GM21381 (cell line): ENCODE measurements around the gene BRI3.

Experiments
- ATAC-seq: cut with Tn5 transposase; IDR thresholded peaks from one replicate; pipeline ENCODE4 v1.9.1; 2021; ENCODE audit warnings: mild to moderate bottlenecking, moderate library complexity; ENCODE audit not compliant: unreplicated experiment

Gene BRI3

GRCh38 chr7:98285157-98286092 lies 3.9 kb downstream of the BRI3 start:
- ATAC-seq = no peak

GRCh38 chr7:98286093-98286539 lies 4.6 kb downstream of the BRI3 start:
- no peak for ATAC-seq

- ATAC-seq = no peak
These were observed 5.4 kb downstream of the BRI3 start for GRCh38 chr7:98286701-98287485.

DNA sequence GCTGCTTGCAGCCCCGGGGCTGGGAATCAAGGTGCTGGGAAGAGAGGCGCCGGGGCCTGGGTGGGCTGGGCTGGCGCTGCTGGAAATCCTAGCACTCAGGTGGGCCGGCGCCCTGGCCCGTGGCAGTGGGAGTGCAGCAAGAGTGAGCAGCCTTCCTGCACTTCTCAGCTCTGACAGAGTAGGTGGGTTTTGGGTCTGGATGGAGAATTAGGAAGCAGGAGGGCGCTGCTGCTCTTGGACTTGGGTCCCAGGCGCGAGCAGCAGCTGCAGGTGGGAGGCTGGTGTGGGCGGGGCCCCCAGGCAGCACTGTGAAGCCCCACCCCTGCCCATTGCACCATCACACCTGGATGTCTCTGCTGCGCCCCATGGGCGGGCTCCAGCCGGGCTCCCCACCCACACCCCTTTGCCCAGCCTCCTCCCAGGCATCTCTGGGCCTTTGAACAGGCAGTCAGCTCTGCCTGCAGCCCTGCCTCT lies 6.0 kb downstream of the BRI3 start:
- ATAC-seq = no peak

DNA sequence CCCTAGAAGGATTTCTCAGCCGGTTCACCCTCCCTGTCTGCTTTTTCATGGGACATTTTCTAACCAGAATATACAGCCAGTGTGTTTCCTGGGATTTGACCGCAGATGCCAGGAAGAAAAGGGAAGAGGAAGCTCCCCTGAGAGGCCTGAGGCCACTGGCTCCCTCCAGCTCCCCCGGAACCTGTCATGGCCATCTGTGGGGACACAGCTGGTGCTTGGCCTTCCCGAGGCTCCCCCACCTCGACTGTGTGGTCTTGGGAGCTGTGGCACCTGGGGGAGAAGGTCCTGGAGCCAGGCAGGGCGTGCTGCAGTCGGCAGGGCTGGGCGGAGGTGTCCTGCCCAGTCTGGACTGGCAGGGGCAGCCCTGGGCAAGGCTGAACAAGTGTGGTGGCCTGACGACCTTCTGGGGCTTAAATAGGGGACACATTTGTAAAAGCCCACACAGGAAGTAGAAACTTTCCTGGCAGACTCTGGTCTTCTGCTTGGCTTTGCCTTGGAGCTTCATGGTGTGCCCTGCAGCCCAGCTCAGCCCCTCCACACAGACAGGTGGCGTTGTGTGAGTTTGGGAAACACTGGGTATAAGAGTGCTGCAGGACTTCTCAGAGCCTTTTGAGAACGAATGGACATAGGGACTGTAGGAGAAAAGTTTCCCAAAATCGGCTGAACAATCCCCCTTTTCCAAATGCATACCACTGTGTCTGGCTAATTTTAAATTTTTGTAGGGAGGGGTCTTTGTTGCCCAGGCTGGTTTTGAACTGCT lies 6.8 kb downstream of the BRI3 start:
- ATAC-seq = no peak

- ATAC-seq = no peak
These were observed 7.9 kb downstream of the BRI3 start for GRCh38 chr7:98289333-98289875.

DNA sequence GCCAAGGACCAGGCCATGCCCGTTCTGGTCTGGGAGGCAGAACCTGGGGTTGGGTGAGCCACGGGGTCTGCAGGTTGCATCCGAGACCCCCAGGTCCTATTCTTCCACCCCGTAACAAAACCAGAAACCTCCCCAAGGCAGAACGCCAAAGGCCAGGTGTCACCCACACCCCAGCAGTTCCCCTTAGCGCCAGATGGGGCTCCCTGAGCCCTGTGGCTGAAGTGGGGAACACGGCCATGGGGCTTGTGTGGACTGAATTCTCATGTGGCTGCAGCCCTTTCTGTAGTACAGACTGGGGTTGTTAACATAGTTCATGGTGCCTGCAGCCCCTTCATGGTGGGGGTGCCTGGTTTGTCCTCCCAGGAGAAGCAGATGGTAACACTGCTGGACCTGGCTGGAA lies 10.2 kb downstream of the BRI3 start:
- no peak for ATAC-seq

- ATAC-seq = no peak
These were observed 11.8 kb downstream of the BRI3 start for GRCh38 chr7:98293265-98293664.

GRCh38 chr7:98293746-98294145 lies 12.3 kb downstream of the BRI3 start:
- ATAC-seq = no peak

DNA sequence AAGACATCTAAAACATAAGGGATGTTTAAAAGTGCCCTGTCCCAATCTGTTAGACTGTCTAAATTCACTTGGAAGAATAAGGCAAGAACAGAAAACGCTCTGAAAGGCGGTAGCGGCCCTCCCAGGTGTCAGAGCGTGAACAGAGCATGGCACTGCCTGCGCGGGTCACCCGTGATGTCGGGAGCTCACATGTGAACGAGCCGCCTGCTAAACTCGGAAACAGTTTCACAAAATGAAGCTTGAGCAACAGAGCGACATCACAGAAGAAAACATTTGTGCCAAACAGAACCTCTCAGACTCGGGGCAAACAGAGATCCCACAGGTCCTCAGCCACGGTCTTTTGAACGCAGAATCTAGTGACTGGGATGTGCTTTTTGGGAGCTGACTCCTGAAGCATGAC lies 12.8 kb downstream of the BRI3 start:
- ATAC-seq = no peak

- peak; percentile 57 for ATAC-seq
These were observed 13.4 kb downstream of the BRI3 start for GRCh38 chr7:98294798-98295382.

GRCh38 chr7:98295467-98296192 lies 14.1 kb downstream of the BRI3 start:
- no peak for ATAC-seq

DNA sequence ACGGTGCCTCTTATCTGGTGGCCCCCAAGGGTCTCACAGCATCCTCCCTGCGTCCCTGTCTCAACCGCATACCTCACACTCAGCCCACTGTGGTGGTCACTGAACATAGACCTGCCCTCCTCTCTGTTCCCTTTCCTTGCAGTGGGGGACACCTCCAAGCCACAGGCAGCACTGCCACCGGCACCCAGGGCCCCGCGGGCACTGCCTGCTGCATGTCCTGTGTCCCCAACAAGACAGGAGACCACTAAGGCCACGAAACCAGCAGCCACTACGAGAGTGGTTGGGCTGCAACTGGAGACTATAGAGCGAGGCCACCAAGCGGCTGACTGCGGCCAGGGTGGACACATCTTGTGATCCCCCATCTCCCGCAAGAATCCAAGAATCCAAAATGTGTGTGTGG lies 15.3 kb downstream of the BRI3 start:
- ATAC-seq = no peak

DNA sequence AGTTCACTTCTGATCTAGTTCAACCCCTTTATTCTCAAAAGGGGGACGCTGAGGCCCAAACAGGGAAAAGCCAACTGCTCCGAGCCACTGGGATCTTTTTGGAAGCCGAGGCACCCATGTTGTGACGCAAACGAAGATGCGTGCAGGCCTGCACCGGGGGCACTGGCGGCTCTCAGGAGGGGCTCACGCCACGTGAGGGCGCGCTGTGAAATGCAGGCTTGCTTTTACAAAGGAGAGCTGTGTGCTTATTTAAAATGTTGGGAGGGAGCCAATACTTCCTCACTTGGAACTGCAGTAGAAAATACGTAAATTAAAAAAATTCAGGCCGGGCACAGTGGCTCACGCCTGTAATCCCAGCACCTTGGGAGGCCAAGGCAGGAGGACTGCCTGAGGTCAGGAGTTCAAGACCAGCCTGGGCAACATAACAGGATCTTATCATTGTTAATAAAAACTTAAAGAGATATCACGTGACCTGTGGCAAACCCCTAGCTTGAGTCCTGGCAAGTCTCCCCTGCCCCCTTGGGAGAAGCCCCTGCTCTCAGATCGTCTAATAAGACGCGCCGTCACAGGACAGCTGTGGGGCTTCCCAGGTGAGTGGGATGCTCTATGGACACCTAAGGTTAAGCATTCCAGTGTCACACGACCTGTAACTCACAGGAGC lies 16.3 kb downstream of the BRI3 start:
- ATAC-seq = no peak

- no peak for ATAC-seq
These were observed 19.3 kb downstream of the BRI3 start for GRCh38 chr7:98300595-98301372.

DNA sequence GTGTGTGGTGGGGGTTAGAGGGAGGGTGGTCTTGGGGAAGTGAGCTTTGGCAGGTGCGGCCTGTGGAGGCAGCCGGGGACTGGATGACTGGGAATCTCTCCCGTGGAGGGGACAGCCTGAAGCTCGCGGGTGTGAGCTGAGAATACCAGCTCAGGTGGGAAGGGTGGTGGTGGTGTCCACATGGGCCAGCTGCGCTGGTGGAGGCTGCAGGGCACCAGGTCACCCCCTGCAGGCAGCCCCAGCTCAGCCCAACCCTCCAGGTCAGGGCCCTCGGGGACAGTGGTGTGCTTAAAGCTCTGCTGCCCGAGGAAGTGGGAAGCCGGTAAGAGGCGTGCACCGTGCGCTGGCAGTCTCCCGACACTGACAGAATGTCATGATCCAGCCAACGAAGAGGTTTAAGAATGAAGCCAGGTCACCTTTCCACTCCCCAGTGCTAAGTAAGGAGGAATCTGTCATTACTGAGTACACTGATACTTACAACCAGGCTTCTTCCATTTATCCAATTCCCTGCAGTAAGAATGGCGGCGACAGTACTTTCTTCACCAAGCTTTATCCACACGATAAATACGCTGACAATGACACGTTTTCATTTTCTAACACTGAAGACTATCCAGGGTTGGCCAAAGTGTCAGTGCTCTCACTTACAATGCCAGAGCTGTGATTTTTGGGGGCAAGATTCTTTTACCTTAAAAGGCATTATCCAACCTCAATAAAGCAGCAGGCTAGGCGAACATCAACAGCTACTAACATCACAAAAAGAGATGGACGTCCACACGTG lies 20.4 kb downstream of the BRI3 start:
- ATAC-seq = no peak

GRCh38 chr7:98303176-98303865 lies 21.8 kb downstream of the BRI3 start:
- no peak for ATAC-seq
